Measurements from ENCODE around the gene PEX3. TPM values are rescaled to one million over a fixed set of nuclear protein-coding genes. Genes with fewer than 3 reads are reported as not detected.

The PEX3 gene
- total and polyA plus RNA-seq, 2 donors (not counting 1 experiment from before 2014, with no cell fraction given), result 9.3 to 23.2 TPM

- Histone ChIP-seq H3K4me2 (replicated peaks; ENCODE audit: low read depth, low read length, poor library complexity, severe bottlenecking) (no peak overlapping the region), H3K27ac (ENCODE audit: low read length in 2 of 2) (no peak overlapping the region), H3K36me3 (replicated peaks in 1 of 2; ENCODE audit: control extremely low read depth in 1 of 2, control insufficient read depth in 1 of 2, extremely low read depth in 1 of 2, insufficient read depth in 2 of 2, low read length in 1 of 2) (no peaks in the 10 kb centered on the region), H3K27me3 (replicated peaks in 1 of 4; ENCODE audit: control extremely low read depth in 1 of 4, control insufficient read depth in 3 of 4, insufficient read depth in 4 of 4, low read length in 3 of 4) (no peaks in the 10 kb centered on the region), H3K4me1 (ENCODE audit: control insufficient read depth in 2 of 2, insufficient read depth in 2 of 2, low read length in 2 of 2) (peaks cover 0 to 6% of the 10 kb centered on the region in 2 donors), H3K79me2 (ENCODE audit: control insufficient read depth, insufficient read depth, low read length) (no peaks in the 10 kb centered on the region), H2AFZ (ENCODE audit: insufficient read depth, low read depth, low read length, poor library complexity, severe bottlenecking) (no peak overlapping the region), H3K9ac (ENCODE audit: low read length) (no peak overlapping the region), H4K20me1 (ENCODE audit: control insufficient read depth, insufficient read depth, low read length, poor library complexity, severe bottlenecking) (no peaks in the 10 kb centered on the region), H3K9me3 (ENCODE audit: control extremely low read depth in 1 of 3, control insufficient read depth in 2 of 3, insufficient read depth in 1 of 3, low read length in 2 of 3) (peaks cover 0 to 3% (median 0%) of the 10 kb centered on the region in 3 donors), H3K4me3 (ENCODE audit: control extremely low read depth in 1 of 5, extremely low read depth in 1 of 5, insufficient read depth in 1 of 5, low read depth in 2 of 5, low read length in 4 of 5) (no peak overlapping the region)
- Mint-ChIP-seq H3K4me3 (no peak overlapping the region), H3K9me3 (ENCODE audit: insufficient read depth) (no peaks in the 10 kb centered on the region), H3K27me3 (peaks cover 5% of the 10 kb centered on the region), H3K27ac (no peak overlapping the region), H3K4me1 (peaks cover 9% of the 10 kb centered on the region)
- ChIA-PET CTCF (no interaction called here), POLR2A (no interaction called here)
- no peak for ATAC-seq (ENCODE audit: low read depth)
- DNase-seq, result no peak
- intact Hi-C loops (cut with micrococcal nuclease), result no loop called here
- no peak for TF ChIP-seq CTCF (IDR thresholded peaks at IDR 0.05)
- no peak for TF ChIP-seq EZH2 (IDR thresholded peaks at IDR 0.05; ENCODE audit: borderline replicate concordance, insufficient read depth, low read depth, low read length, poor library complexity, severe bottlenecking)
Observed at GRCh38 chr6:143408787-143409162, 41.8 kb upstream of the PEX3 start.

GRCh38 chr6:143410859-143411270 is 39.7 kb upstream of the PEX3 start:
- Mint-ChIP-seq H3K27ac (no peak overlapping the region), H3K4me1 (peaks cover 9% of the 10 kb centered on the region), H3K9me3 (ENCODE audit: insufficient read depth) (no peaks in the 10 kb centered on the region), H3K27me3 (no peaks in the 10 kb centered on the region), H3K4me3 (no peak overlapping the region)
- ATAC-seq (ENCODE audit: low read depth) (no peak), DNase-seq (no peak)
- H3K9me3 ChIP-seq (ENCODE audit: control extremely low read depth in 1 of 3, control insufficient read depth in 2 of 3, insufficient read depth in 1 of 3, low read length in 2 of 3), result peaks cover 0 to 3% (median 0%) of the 10 kb centered on the region in 3 donors
- TF ChIP-seq CTCF (IDR thresholded peaks at IDR 0.05) (no peak), EZH2 (IDR thresholded peaks at IDR 0.05; ENCODE audit: borderline replicate concordance, insufficient read depth, low read depth, low read length, poor library complexity, severe bottlenecking) (no peak)
- peaks cover 0 to 6% of the 10 kb centered on the region in 2 donors for H3K4me1 ChIP-seq (ENCODE audit: control insufficient read depth in 2 of 2, insufficient read depth in 2 of 2, low read length in 2 of 2)
- no peak overlapping the region for H3K9ac ChIP-seq (ENCODE audit: low read length)
- no peaks in the 10 kb centered on the region for H4K20me1 ChIP-seq (ENCODE audit: control insufficient read depth, insufficient read depth, low read length, poor library complexity, severe bottlenecking)
- no peaks in the 10 kb centered on the region for H3K36me3 ChIP-seq (replicated peaks in 1 of 2; ENCODE audit: control extremely low read depth in 1 of 2, control insufficient read depth in 1 of 2, extremely low read depth in 1 of 2, insufficient read depth in 2 of 2, low read length in 1 of 2)
- H2AFZ ChIP-seq (ENCODE audit: insufficient read depth, low read depth, low read length, poor library complexity, severe bottlenecking), result no peak overlapping the region
- ChIA-PET POLR2A (no interaction called here), CTCF (no interaction called here)
- WGBS (ENCODE audit: insufficient coverage), result no CpG with 5 or more reads among the region's 1 CpG
- H3K4me3 ChIP-seq (ENCODE audit: control extremely low read depth in 1 of 5, extremely low read depth in 1 of 5, insufficient read depth in 1 of 5, low read depth in 2 of 5, low read length in 4 of 5), result no peak overlapping the region
- H3K27ac ChIP-seq (ENCODE audit: low read length in 2 of 2), result no peak overlapping the region
- no peak overlapping the region for H3K4me2 ChIP-seq (replicated peaks; ENCODE audit: low read depth, low read length, poor library complexity, severe bottlenecking)
- H3K27me3 ChIP-seq (replicated peaks in 1 of 4; ENCODE audit: control extremely low read depth in 1 of 4, control insufficient read depth in 3 of 4, insufficient read depth in 4 of 4, low read length in 3 of 4), result no peaks in the 10 kb centered on the region
- intact Hi-C loops (cut with micrococcal nuclease), result no loop called here
- no peaks in the 10 kb centered on the region for H3K79me2 ChIP-seq (ENCODE audit: control insufficient read depth, insufficient read depth, low read length)
